K562 (cell line): ENCODE data around the gene AURKB. TPM values are rescaled to one million over a fixed set of nuclear protein-coding genes. Genes with fewer than 3 reads are reported as not detected.

ENCODE experiments used
- BACH1 ChIP-seq: fragments of 200-800 bp; sonication (Bioruptor generic); IDR thresholded peaks from 2 replicates; pipeline ENCODE4 v1.6.1; 2016; ENCODE audit warnings: missing genetic modification characterization, missing compliant biosample characterization
- E4F1 ChIP-seq: fragments of 250-450 bp; sonication (Bioruptor Pico); IDR thresholded peaks from 2 replicates; pipeline ENCODE4 v1.5.0; 2021; ENCODE audit warnings: mild to moderate bottlenecking, borderline replicate concordance
- GMEB1 ChIP-seq: fragments of 250-450 bp; sonication (Bioruptor Pico); IDR thresholded peaks from 2 replicates; pipeline ENCODE4 v1.4.0; 2020; ENCODE audit warnings: mild to moderate bottlenecking
- GTF3C2 ChIP-seq: IDR thresholded peaks from 3 replicates; pipeline ENCODE4 v1.6.1; 2011; ENCODE audit warnings: borderline replicate concordance, mild to moderate bottlenecking, moderate library complexity; ENCODE audit not compliant: insufficient read length; ENCODE audit errors: extremely low read depth
- HMBOX1 ChIP-seq: sonication (generic); IDR thresholded peaks from 2 replicates; pipeline ENCODE4 v1.6.1; 2016
- MAFG ChIP-seq: fragments of 450-650 bp; conservative IDR thresholded peaks from 2 replicates; pipeline ENCODE4 v1.6.1; 2016; ENCODE audit warnings: missing genetic modification characterization, missing compliant biosample characterization
- MTA1 ChIP-seq: fragments of 450-650 bp; IDR thresholded peaks from 2 replicates; pipeline ENCODE4 v1.6.1; 2017; ENCODE audit warnings: borderline replicate concordance
- MYC ChIP-seq, 2 experiments: fragments of 250-450 bp in 1 of 2; sonication (Bioruptor Pico) in 1 of 2; IDR thresholded peaks; 2 replicates each; pipeline versions ENCODE4 v1.5.1 to v1.6.1; 2012 to 2021; ENCODE audit warnings: low read depth in 2 of 2, borderline replicate concordance in 1 of 2, improper control_type of control experiment in 1 of 2, low read length in 1 of 2, mild to moderate bottlenecking in 1 of 2, moderate library complexity in 1 of 2
- SIN3B ChIP-seq: fragments of 450-650 bp; IDR thresholded peaks from 2 replicates; pipeline ENCODE4 v1.6.1; 2017; ENCODE audit warnings: low read depth, mild to moderate bottlenecking, moderate library complexity
- TRIM25 ChIP-seq: fragments of 450-650 bp; IDR thresholded peaks from 2 replicates; pipeline ENCODE4 v1.7.0; 2016; ENCODE audit warnings: borderline replicate concordance
- U2AF2 ChIP-seq: fragments of 200-400 bp; formaldehyde crosslinking; optimal IDR thresholded peaks from 2 replicates; pipeline ENCODE3; 2017; ENCODE audit warnings: low read depth, mild to moderate bottlenecking, low read length
- ZSCAN32 ChIP-seq: fragments of 450-650 bp; formaldehyde crosslinking; IDR thresholded peaks from 2 replicates; pipeline ENCODE4 v1.4.0; 2020; ENCODE audit warnings: mild to moderate bottlenecking, moderate library complexity
- polyA plus RNA-seq, 8 experiments: library from polyadenylated mRNA; depleted of rRNA in 4 of 8; stranded (reverse) in 5 of 8; unstranded in 3 of 8; fragments of >200 nt; fragmentation: Nextera tagmentation in 2 of 8; fragmentation: Illumina TruSeq in 1 of 8; extraction: Ambion mirVana in 2 of 8; extraction: Trizol in 1 of 8; gene quantifications; 2 replicates each; pipeline versions ENCODE4 v1.2.1 to v1.2.3, GENCODE V29; 2011 to 2014; ENCODE audit warnings: inconsistent platforms in 1 of 8, missing spikeins in 1 of 8
- total RNA-seq, 7 experiments: library from RNA; depleted of rRNA in 6 of 7; stranded (reverse); fragments of >200 nt in 6 of 7; fragmentation: Illumina TruSeq in 2 of 7; extraction: Trizol in 2 of 7; gene quantifications; 2 replicates each; pipeline versions ENCODE4 v1.2.1 to v1.2.3, GENCODE V29; 2011 to 2021; ENCODE audit warnings: low replicate concordance in 1 of 7
- TF ChIP-seq, protein P1 (sequence below): sonication (generic); formaldehyde crosslinking; IDR thresholded peaks from 2 replicates; pipeline ENCODE4 v1.9.0; 2022; ENCODE audit warnings: mild to moderate bottlenecking, missing genetic modification reagents

AURKB gene
- total and polyA plus RNA-seq, 9 of the 15 experiments (the other 6 are each of a cell fraction or from before 2014, with no cell fraction given) = 27.2 to 114 (median 74.8) TPM

DNA sequence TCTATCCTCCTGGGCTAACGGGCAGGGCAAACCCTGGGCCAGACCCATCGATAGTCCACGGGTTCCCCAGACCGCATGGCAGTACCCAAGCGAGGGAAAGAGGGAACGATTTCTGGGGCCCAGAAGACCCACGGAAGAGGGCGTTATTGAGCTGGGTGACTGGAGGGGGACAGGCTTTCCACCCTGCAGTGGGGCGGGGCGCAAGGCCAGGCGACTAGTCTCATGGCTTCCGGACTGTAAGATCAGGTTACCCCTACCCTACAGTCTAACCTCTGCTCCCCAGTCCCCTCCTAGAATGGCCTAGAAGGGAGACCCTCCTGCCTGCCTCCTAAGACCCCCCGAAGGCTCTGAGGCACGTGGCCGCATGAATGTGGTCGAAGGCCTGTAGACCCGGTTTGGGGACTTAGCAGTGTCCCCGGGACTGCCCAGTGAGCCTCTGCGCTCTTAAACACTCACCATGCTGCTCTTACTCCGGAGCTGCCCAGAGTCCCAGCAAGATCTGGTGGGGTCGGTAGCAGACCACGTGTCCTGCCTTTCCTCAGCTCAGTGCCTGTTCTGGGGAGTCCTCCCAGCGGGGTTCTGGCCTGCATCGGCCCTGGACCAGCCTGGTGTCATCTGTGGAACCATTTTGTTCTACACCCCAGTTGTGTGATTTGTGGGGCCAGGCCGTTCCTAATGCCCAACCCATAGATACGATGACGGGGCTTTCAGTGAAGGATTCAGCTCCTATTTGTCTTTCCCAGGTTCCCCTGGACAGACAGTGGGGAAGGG, 13.2 kb upstream of the AURKB start (continued):
- TF ChIP-seq MYC (IDR thresholded peaks at IDR 0.05; ENCODE audit: low read depth, low read length) (peak; percentile 46; the same call in 1 of the 2 replicates), MYC (CRISPR knock-in tag; IDR thresholded peaks at IDR 0.05; ENCODE audit: borderline replicate concordance, low read depth) (no peak), BACH1 (peak; percentile 51; the same call in 1 of the 2 replicates), MTA1 (no peak), GMEB1 (no peak), TRIM25 (no peak), HMBOX1 (peak; percentile 92), SIN3B (no peak; the same call in 1 of the 2 replicates), GTF3C2 (no peak), ZSCAN32 (CRISPR knock-in tag) (no peak), MAFG (tag) (no peak), E4F1 (CRISPR knock-in tag) (no peak), U2AF2 (no peak)
- TF ChIP-seq, protein P1, sequence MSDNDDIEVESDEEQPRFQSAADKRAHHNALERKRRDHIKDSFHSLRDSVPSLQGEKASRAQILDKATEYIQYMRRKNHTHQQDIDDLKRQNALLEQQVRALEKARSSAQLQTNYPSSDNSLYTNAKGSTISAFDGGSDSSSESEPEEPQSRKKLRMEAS (CRISPR knock-in tag) = peak; percentile 72
